GM12878 (cell line): ENCODE measurements around the gene ZNF672. TPM values are rescaled to one million over a fixed set of nuclear protein-coding genes. Genes with fewer than 3 reads are reported as not detected.

Source experiments
- ATAC-seq: fragments of 200-7000 bp; cut with Tn5 transposase; 3 replicates; pipeline ENCODE4 v1.9.1; 2020; ENCODE audit warnings: mild to moderate bottlenecking, moderate library complexity
- BruUV-seq: library from RNA; stranded (reverse); fragments of 400-500 nt; replicated peaks from 2 replicates; lab custom pipeline; 2021; lab: Mats Ljungman, UMichigan
- CTCF ChIA-PET: fragments of 300-600 bp; sonication (Branson Sonifier 250); formaldehyde crosslinking; extraction: SDS; loops from one replicate; lab custom pipeline; 2021; ENCODE audit warnings: inconsistent platforms; lab: Yijun Ruan, JAX
- POLR2A ChIA-PET: fragments of 350-600 bp; formaldehyde crosslinking; extraction: SDS; loops from one replicate; lab custom pipeline; 2021; ENCODE audit warnings: inconsistent platforms; lab: Charles Lee
- RAD21 ChIA-PET: fragments of 300-600 bp; sonication (Branson Sonifier 250); formaldehyde crosslinking; loops from one replicate; lab custom pipeline; 2023; ENCODE audit warnings: antibody characterized with exemption; ENCODE audit not compliant: unreplicated experiment; lab: Charles Lee
- SMC1A ChIA-PET: fragments of 300-600 bp; sonication (Branson Sonifier 250); formaldehyde crosslinking; loops from one replicate; lab custom pipeline; 2023; ENCODE audit not compliant: unreplicated experiment, uncharacterized antibody; lab: Charles Lee
- DNase-seq: peaks from one replicate; pipeline ENCODE4 v3.0.0-alpha.2; 2011; ENCODE audit warnings: low read depth, low spot score
- FAIRE-seq: peaks from 3 replicates; lab custom pipeline; 2011; peaks lifted over from hg19 to GRCh38; lab: Jason Lieb, UNC
- H2AFZ ChIP-seq: 2 replicates; pipeline ENCODE4 v1.6.0; 2011; ENCODE audit warnings: low read depth, low read length, control low read depth; ENCODE audit not compliant: control insufficient read depth
- H3K27ac ChIP-seq: 2 replicates; pipeline ENCODE4 v1.5.1; 2011; ENCODE audit warnings: control low read depth; ENCODE audit not compliant: control insufficient read depth, insufficient read depth
- H3K27me3 ChIP-seq, 2 experiments: replicated peaks in 1 of 2; 2 replicates each; pipeline versions ENCODE4 v1.6.0 to v1.6.1; 2011; ENCODE audit warnings: low read length in 1 of 2; ENCODE audit not compliant: control insufficient read depth in 2 of 2, insufficient read depth in 2 of 2
- H3K36me3 ChIP-seq, 2 experiments: 2 replicates each; pipeline ENCODE4 v1.5.1; 2011; ENCODE audit warnings: low read length in 1 of 2; ENCODE audit not compliant: control insufficient read depth in 2 of 2, insufficient read depth in 2 of 2
- H3K4me1 ChIP-seq: 2 replicates; pipeline ENCODE4 v1.6.1; 2011; ENCODE audit warnings: mild to moderate bottlenecking, low read length, moderate library complexity, mixed read lengths; ENCODE audit not compliant: control insufficient read depth, insufficient read depth
- H3K4me2 ChIP-seq: 2 replicates; pipeline ENCODE4 v1.6.0; 2011; ENCODE audit warnings: control low read depth; ENCODE audit not compliant: control insufficient read depth, insufficient read depth
- H3K4me3 ChIP-seq: fragments of 200-600 bp; sonication (generic); 2 replicates; pipeline ENCODE4 v1.5.1; 2016
- H3K79me2 ChIP-seq: 2 replicates; pipeline ENCODE4 v1.6.0; 2011; ENCODE audit warnings: low read length; ENCODE audit not compliant: control insufficient read depth, insufficient read depth
- H3K9ac ChIP-seq: 2 replicates; pipeline ENCODE4 v1.8.0; 2011; ENCODE audit warnings: low read length, control low read depth, mixed read lengths; ENCODE audit not compliant: control insufficient read depth, insufficient read depth
- H3K9me3 ChIP-seq: replicated peaks from 3 replicates; pipeline ENCODE4 v1.5.1; 2011; ENCODE audit warnings: mild to moderate bottlenecking, low read length; ENCODE audit not compliant: control insufficient read depth, insufficient read depth
- H4K20me1 ChIP-seq: 2 replicates; pipeline ENCODE4 v1.6.0; 2011; ENCODE audit not compliant: control insufficient read depth, insufficient read depth
- ATF7 ChIP-seq: fragments of 450-650 bp; IDR thresholded peaks from 2 replicates; pipeline ENCODE4 v1.6.1; 2016; ENCODE audit warnings: low read depth, mild to moderate bottlenecking
- BRCA1 ChIP-seq: IDR thresholded peaks from 2 replicates; pipeline ENCODE4 v1.6.1; 2011; ENCODE audit warnings: low read depth, low read length, improper control_type of control experiment
- CREB1 ChIP-seq: IDR thresholded peaks from 2 replicates; pipeline ENCODE4 v1.6.1; 2012; ENCODE audit warnings: low read depth, mild to moderate bottlenecking, inconsistent platforms
- HDGF ChIP-seq: fragments of 450-650 bp; IDR thresholded peaks from 2 replicates; pipeline ENCODE4 v1.6.1; 2016; ENCODE audit warnings: antibody characterized with exemption
- MEF2A ChIP-seq: IDR thresholded peaks from 2 replicates; pipeline ENCODE4 v1.6.1; 2011; ENCODE audit warnings: low read depth, mild to moderate bottlenecking, low read length, moderate library complexity; ENCODE audit not compliant: insufficient read depth
- MEF2B ChIP-seq: fragments of 450-650 bp; IDR thresholded peaks from 2 replicates; pipeline ENCODE4 v1.6.1; 2018; ENCODE audit warnings: mild to moderate bottlenecking, moderate library complexity; ENCODE audit not compliant: partially characterized antibody, poor library complexity, severe bottlenecking
- NBN ChIP-seq: fragments of 450-650 bp; IDR thresholded peaks from 2 replicates; pipeline ENCODE4 v1.6.1; 2016
- POU2F2 ChIP-seq: IDR thresholded peaks from 3 replicates; pipeline ENCODE4 v1.6.1; 2011; ENCODE audit warnings: low read depth, mild to moderate bottlenecking, low read length, borderline replicate concordance
- SMAD1 ChIP-seq: fragments of 450-650 bp; IDR thresholded peaks from 2 replicates; pipeline ENCODE4 v1.6.1; 2018; ENCODE audit warnings: mild to moderate bottlenecking, low read depth; ENCODE audit not compliant: partially characterized antibody
- SPI1 ChIP-seq: IDR thresholded peaks from 2 replicates; pipeline ENCODE4 v1.6.1; 2011; ENCODE audit warnings: low read depth, mild to moderate bottlenecking, low read length, moderate library complexity, borderline replicate concordance; ENCODE audit not compliant: insufficient read depth
- SREBF1 ChIP-seq: IDR thresholded peaks from 2 replicates; pipeline ENCODE4 v1.6.1; 2012; ENCODE audit warnings: mild to moderate bottlenecking, low read length
- TCF3 ChIP-seq: IDR thresholded peaks from 2 replicates; pipeline ENCODE4 v1.6.1; 2012; ENCODE audit warnings: low read depth, mild to moderate bottlenecking, low read length, borderline replicate concordance; ENCODE audit not compliant: insufficient read depth
- ZNF384 ChIP-seq: IDR thresholded peaks from 2 replicates; pipeline ENCODE4 v1.6.1; 2012; ENCODE audit warnings: low read depth, mild to moderate bottlenecking, low read length, improper control_type of control experiment, borderline replicate concordance
- WGBS: methylation state at CpG from one replicate; pipeline ENCODE4 v1.1.6; 2016; ENCODE audit warnings: low lambda C conversion rate; ENCODE audit not compliant: insufficient replicate concordance, insufficient coverage; ENCODE audit errors: missing lambda C conversion rate; 5-methylcytosine and 5-hydroxymethylcytosine counted together
- in situ Hi-C: fragments of 300-500 bp; cut with MboI; formaldehyde crosslinking; loops from 9 replicates; pipeline ENCODE4 v1.14.3; 2018; ENCODE audit warnings: mixed read lengths
- intact Hi-C: fragments of 100-400 bp; cut with micrococcal nuclease; formaldehyde crosslinking; loops from one replicate; pipeline ENCODE4 v1.14.2; 2022; ENCODE audit not compliant: unreplicated experiment
- polyA plus RNA-seq, 11 experiments: library from polyadenylated mRNA; depleted of rRNA in 4 of 11; unstranded in 6 of 11; stranded (reverse) in 5 of 11; fragments of >200 nt; fragmentation: Nextera tagmentation in 4 of 11; fragmentation: Illumina TruSeq in 1 of 11; extraction: Ambion mirVana in 4 of 11; extraction: Trizol in 1 of 11; gene quantifications; 1 replicate in 1 of 11; 2 replicates in 10 of 11; pipeline versions ENCODE4 v1.2.1 to v1.2.3, GENCODE V29; 2011 to 2016; ENCODE audit warnings: inconsistent platforms in 2 of 11, missing spikeins in 2 of 11, low read depth in 1 of 11
- total RNA-seq, 4 experiments: library from RNA; depleted of rRNA in 3 of 4; stranded (reverse); fragments of >200 nt in 3 of 4; fragmentation: Illumina TruSeq in 1 of 4; extraction: Trizol in 1 of 4; gene quantifications; 2 replicates each; pipeline versions ENCODE4 v1.2.1 to v1.2.3, GENCODE V29; 2013 to 2021
- TF ChIP-seq, protein P1 (sequence below): fragments of 450-650 bp; IDR thresholded peaks from 2 replicates; pipeline ENCODE4 v1.6.1; 2016; ENCODE audit warnings: mild to moderate bottlenecking
- TF ChIP-seq, protein P2 (sequence below): fragments of 450-650 bp; IDR thresholded peaks from 2 replicates; pipeline ENCODE4 v1.6.1; 2016; ENCODE audit warnings: mild to moderate bottlenecking
- TF ChIP-seq, protein P3 (sequence below): IDR thresholded peaks from 2 replicates; pipeline ENCODE4 v1.6.1; 2012; ENCODE audit warnings: low read length, inconsistent platforms

The ZNF672 gene
- total and polyA plus RNA-seq, 10 of the 15 experiments (the other 5 are each of a cell fraction or from before 2014, with no cell fraction given), result 2.9 to 51.3 (median 39.8) TPM

- peak overlapping the region; percentile 97 for H3K4me2 ChIP-seq
- H3K79me2 ChIP-seq, result peaks cover 43% of the 10 kb centered on the region
- H3K4me3 ChIP-seq, result peak overlapping the region; percentile 79
- ChIA-PET RAD21 (interaction anchor here (0.6 to 2.0 kb wide), 8 partner anchors 16 to 126 kb away, joined by 3 to 14 read pairs (median 4); partner anchors contain the start of genes ZNF672 and ZNF692), SMC1A (interaction anchor here (0.6 to 5.5 kb wide), 10 partner anchors 11 to 579 kb away, joined by 3 to 36 read pairs (median 4); no protein-coding TSS in a partner anchor), CTCF (interaction anchor here (0.7 to 2.2 kb wide), 10 partner anchors 15 to 579 kb away, joined by 3 to 11 read pairs (median 4); partner anchors contain the start of genes ZNF672 and ZNF692), POLR2A (interaction anchor here (0.5 to 2.2 kb wide), 6 partner anchors 16 to 1401 kb away, joined by 3 to 17 read pairs (median 3); partner anchors contain the start of gene ZNF672)
- no peaks in the 10 kb centered on the region; the same call in 1 of the 2 replicates for H4K20me1 ChIP-seq
- ATAC-seq (peak; percentile 40), FAIRE-seq (no peak), DNase-seq (no peak)
- H3K9me3 ChIP-seq, result no peaks in the 10 kb centered on the region
- H3K36me3 ChIP-seq, result peaks cover 2 to 19% of the 10 kb centered on the region in 2 experiments
- intact Hi-C loops, result loop anchor here (5.0 kb wide), 1 partner anchor 580 kb away; no protein-coding TSS in a partner anchor
- no peaks in the 10 kb centered on the region for H3K27me3 ChIP-seq
- H3K9ac ChIP-seq, result no peak overlapping the region
- peak overlapping the region; percentile 24 for H3K27ac ChIP-seq
- H2AFZ ChIP-seq, result no peak overlapping the region
- peaks cover 24% of the 10 kb centered on the region for H3K4me1 ChIP-seq
- no TSS peak for BruUV-seq
- in situ Hi-C loops, result no loop called here
- 20% methylated on average over 15 of the region's 15 CpGs for WGBS
- no peak for TF ChIP-seq POU2F2
- peak; percentile 90 for TF ChIP-seq ATF7
- no peak for TF ChIP-seq TCF3
- no peak for TF ChIP-seq SMAD1
- no peak for TF ChIP-seq SREBF1
- TF ChIP-seq BRCA1, result no peak
- peak; percentile 47; the same call in 1 of the 2 replicates for TF ChIP-seq NBN
- peak; percentile 75; the same call in 1 of the 2 replicates for TF ChIP-seq SPI1
- TF ChIP-seq, protein P1, sequence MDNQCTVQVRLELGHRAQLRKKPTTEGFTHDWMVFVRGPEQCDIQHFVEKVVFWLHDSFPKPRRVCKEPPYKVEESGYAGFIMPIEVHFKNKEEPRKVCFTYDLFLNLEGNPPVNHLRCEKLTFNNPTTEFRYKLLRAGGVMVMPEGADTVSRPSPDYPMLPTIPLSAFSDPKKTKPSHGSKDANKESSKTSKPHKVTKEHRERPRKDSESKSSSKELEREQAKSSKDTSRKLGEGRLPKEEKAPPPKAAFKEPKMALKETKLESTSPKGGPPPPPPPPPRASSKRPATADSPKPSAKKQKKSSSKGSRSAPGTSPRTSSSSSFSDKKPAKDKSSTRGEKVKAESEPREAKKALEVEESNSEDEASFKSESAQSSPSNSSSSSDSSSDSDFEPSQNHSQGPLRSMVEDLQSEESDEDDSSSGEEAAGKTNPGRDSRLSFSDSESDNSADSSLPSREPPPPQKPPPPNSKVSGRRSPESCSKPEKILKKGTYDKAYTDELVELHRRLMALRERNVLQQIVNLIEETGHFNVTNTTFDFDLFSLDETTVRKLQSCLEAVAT, result 0 out of 2 replicates have a peak, but pooled peaks have one; percentile 26
- TF ChIP-seq CREB1, result peak; percentile 37; the same call in 1 of the 2 replicates
- peak; percentile 46 for TF ChIP-seq MEF2B
- TF ChIP-seq HDGF, result 0 out of 2 replicates have a peak, but pooled peaks have one; percentile 64
- TF ChIP-seq, protein P2, sequence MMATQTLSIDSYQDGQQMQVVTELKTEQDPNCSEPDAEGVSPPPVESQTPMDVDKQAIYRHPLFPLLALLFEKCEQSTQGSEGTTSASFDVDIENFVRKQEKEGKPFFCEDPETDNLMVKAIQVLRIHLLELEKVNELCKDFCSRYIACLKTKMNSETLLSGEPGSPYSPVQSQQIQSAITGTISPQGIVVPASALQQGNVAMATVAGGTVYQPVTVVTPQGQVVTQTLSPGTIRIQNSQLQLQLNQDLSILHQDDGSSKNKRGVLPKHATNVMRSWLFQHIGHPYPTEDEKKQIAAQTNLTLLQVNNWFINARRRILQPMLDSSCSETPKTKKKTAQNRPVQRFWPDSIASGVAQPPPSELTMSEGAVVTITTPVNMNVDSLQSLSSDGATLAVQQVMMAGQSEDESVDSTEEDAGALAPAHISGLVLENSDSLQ, result peak; percentile 66
- TF ChIP-seq ZNF384, result peak; percentile 87
- TF ChIP-seq, protein P3, sequence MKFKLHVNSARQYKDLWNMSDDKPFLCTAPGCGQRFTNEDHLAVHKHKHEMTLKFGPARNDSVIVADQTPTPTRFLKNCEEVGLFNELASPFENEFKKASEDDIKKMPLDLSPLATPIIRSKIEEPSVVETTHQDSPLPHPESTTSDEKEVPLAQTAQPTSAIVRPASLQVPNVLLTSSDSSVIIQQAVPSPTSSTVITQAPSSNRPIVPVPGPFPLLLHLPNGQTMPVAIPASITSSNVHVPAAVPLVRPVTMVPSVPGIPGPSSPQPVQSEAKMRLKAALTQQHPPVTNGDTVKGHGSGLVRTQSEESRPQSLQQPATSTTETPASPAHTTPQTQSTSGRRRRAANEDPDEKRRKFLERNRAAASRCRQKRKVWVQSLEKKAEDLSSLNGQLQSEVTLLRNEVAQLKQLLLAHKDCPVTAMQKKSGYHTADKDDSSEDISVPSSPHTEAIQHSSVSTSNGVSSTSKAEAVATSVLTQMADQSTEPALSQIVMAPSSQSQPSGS, result 0 out of 2 replicates have a peak, but pooled peaks have one; percentile 14
- TF ChIP-seq MEF2A, result peak; percentile 91
These were observed 15.6 kb upstream of the ZNF672 start for GRCh38 chr1:248822148-248823032.
